C4-2B (cell line): Measurements from ENCODE around the gene DES.

Experiments
- CTCF ChIP-seq: fragments of 450-650 bp; conservative IDR thresholded peaks from 2 replicates; pipeline ENCODE4 v1.5.1; 2017; ENCODE audit warnings: mild to moderate bottlenecking
- ZFX ChIP-seq: fragments of 450-650 bp; IDR thresholded peaks from 2 replicates; pipeline ENCODE4 v1.6.1; 2017

- TF ChIP-seq CTCF: no peak
- TF ChIP-seq ZFX: no peak
Measured at GRCh38 chr2:219461669-219462068, 43.5 kb downstream of the DES start.
